Putamen (tissue), 1 donor: Measurements from ENCODE around the gene APBA2.
"Not testable (repeated sequence)": the region's sequence is repeated elsewhere in the genome, so short reads cannot be mapped to it uniquely, and the experiment has no call there.

Source experiments
- DNase-seq: peaks from one replicate; pipeline ENCODE4 v3.0.0-alpha.2; 2016; ENCODE audit warnings: low spot score

APBA2 gene

DNA sequence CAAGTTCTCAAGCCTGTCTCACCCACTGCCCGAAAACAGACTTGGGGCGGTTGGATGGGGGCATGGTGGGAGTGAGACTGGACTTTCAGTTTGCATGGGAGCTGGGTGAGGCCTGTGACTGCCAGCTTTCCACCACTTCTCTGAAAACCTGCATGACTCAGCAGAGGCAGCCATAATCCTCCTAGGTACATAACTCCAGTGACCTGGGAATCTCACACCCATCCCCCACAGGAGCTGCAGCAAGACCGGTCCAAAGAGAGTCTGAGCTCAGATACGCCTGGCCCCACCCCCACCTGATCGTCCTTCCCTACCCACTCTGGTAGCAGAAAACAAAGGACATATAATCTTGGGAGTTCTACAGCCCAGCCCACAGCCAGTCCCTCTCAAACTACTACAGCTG, 276.6 kb downstream of the APBA2 start:
- DNase-seq, result no peak

DNA sequence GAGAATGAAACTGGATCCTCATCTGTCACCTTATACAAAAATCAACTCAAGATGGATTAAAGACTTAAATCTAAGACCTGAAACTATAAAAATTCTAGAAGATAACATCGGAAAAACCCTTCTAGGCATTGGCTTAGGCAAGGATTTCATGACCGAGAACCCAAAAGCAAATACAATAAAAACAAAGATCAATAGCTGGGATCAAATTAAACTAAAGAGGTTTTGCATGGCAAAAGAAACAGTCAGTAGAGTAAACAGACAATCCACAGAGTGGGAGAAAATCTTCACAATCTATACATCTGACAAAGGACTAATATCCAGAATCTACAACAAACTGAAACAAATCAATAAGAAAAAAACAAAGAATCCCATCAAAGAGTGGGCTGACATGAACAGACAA, 281.3 kb downstream of the APBA2 start:
- not testable (repeated sequence) for DNase-seq
